ENCODE measurements around the gene HIF1A. TPM values are rescaled to one million over a fixed set of nuclear protein-coding genes. Genes with fewer than 3 reads are reported as not detected.
"Not testable (repeated sequence)": the region's sequence is repeated elsewhere in the genome, so short reads cannot be mapped to it uniquely, and the experiment has no call there.

The HIF1A gene
- total RNA-seq, 1 donor from 2014 or later, result 242 TPM

DNA sequence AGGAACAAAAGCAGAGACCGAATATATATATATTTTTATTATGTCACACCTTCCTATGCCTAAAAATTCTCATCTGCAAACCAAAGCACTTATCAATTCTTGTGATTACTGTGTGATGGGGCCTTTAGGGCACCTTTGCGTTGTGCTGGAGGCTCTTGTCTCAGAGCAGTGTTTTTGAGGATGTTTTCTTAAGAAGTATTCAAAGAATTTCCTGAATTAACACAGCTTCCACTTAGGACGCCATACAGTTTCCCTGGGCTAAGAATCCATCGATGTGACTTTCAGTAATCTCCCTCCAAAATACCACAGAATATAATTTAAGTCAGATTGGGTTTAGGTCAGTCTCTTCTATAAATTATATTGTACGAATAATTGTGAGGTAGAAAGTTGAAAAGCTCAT lies 22.0 kb upstream of the HIF1A start:
- no peak for DNase-seq (ENCODE audit: low spot score)

DNA sequence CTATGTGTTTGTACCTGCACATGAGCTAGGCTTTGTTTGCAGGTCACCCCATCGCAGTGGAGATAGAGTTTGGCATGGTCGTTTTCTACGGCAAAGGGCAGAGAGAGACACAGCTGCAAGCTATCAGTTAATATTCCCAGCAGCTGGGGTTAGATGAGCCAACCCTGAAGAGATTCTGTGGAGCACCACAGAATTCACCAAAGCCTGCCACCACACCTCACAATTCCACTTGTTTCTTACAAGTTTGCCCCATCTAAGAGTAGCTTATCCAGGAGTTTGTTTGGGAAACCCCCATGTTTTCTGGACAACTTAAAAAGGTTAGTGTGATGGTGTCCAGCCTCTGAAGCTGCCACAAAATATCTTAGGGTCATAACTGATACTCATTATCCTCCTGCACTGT lies 20.0 kb upstream of the HIF1A start:
- no peak for DNase-seq (ENCODE audit: low spot score)

DNA sequence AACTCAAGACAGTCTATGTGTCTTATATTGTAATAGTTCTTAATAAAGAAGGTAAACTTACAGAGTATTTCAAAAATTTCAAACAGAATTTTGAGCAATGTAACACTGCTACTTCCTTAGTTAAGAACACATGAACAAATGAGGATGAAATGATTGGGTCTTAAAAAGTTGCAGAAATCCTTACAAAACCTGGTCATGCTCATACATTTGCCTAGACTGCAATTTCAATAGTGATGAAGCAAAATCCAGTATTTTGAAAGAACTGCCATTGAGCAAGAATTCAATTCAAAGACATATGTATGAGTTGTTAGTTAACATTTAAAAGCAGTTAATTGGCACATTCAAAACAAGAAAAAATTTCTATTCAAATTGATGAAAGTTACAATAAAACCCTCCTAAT lies 17.8 kb upstream of the HIF1A start:
- no peak for DNase-seq (ENCODE audit: low spot score)

DNA sequence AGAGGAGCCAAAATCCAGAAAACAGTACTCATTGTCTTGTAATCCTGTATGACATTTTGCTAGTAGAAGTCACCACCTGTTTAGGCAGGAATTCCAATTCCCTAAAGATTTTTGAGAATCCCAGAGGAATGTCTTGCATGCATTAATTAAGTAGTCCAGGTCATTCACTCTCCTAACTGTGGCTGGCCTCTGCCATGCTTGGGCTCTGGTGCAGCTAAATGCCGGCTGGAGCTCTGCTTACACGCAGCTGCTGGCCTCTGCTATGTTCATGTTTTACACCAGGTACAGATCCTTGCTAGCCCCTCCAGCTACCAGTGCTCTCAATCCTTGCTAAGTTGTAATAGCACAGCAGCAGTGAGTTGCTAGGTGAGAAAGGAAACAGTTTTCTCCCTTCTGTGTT lies 16.3 kb upstream of the HIF1A start:
- DNase-seq (ENCODE audit: low spot score), result no peak

DNA sequence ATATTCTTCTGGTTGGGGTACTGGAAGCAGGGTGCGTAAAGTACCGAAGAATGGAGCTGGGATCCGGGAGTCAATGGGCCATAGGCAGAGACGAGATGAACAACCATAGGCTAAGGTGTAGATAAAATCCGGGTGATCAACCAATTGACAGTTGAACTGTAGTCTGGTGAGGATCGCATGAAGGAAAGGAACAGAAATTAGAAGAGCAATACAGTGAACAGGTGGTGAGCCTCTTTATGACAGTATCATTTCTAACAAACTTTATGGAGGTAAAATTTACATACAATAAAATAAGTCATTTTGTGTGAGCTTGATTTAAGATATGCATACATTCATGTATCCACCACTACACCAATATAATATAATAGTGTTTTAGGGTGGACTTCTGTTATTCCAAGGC lies 13.9 kb upstream of the HIF1A start:
- DNase-seq (ENCODE audit: low spot score), result no peak

DNA sequence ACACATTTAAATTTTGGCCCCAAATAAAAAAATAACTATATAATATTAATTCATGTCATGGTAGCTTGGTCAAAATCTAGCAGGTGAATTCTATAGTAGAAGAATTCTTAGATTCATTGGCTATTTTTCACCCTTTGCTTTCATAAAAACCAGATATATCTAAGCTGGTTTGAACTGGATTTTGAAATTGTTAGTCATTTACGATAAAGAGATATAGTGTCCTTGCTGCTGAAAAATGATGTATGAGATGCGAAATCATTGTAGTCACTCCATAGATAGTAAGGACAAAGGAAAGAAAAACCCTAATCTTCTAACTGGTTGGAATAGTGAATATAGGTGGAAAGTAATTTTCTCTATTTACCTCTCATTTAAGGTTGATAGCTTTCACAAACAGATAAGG lies 12.2 kb upstream of the HIF1A start:
- DNase-seq (ENCODE audit: low spot score), result no peak

DNA sequence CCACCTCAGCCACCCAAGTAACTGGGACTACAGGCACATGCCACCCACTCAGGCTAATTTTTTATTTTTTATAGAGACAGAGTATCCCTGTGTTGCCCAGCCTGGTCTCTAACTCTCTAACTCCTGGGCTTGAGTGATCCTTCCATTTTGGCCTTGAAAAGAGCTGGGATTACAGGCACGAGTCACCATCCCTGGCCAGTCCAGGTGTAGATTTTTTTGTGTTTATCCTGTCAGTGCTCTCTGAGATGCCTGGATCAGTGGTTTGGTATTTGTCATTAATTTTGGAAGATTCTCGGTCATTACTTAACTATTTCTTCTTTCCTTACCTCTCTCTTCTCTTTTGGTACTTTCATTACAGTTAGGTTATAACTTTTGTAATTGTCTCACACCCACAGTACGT lies 5.3 kb upstream of the HIF1A start:
- DNase-seq (ENCODE audit: low spot score), result no peak

DNA sequence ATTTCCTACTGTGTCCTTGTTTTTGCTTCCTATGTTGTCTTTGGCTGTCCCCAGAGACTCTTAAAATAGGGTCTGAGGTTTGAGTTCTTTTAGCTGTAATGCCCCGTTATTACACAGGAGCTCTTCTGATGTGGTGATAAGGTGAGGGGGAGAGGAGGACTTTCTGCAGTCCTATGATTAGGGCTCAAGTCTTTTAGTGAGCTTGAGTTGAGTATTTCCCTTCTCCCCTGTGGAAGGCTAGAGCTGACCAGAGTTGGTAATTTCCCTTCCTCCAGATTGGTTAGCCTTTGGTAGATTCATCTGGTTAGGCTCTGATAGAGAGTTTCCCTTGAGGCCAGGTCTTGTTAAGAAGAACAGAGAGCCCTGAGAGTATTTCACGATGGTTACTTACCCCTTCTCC lies 4.3 kb upstream of the HIF1A start:
- no peak for DNase-seq (ENCODE audit: low spot score)

DNA sequence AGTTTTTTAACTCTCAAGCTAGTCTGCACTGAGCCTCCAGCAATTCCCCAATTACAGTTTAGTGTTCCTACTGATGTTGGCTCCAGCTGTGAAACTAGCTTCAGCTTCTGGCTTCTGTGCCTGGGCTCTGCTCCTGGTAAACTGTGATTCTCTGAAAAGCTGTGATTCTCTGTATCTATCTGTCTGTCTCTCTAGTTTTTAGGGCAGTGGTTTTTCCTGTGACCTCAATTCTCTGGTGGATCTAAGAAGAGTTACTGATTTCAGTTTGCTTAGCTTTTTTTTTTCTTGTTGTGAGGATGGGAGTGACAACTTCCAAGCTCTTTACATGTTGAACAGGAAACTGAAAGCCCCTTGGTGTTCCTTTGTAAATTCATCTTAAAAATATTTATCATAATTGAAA lies 3.8 kb upstream of the HIF1A start:
- DNase-seq (ENCODE audit: low spot score), result no peak

DNA sequence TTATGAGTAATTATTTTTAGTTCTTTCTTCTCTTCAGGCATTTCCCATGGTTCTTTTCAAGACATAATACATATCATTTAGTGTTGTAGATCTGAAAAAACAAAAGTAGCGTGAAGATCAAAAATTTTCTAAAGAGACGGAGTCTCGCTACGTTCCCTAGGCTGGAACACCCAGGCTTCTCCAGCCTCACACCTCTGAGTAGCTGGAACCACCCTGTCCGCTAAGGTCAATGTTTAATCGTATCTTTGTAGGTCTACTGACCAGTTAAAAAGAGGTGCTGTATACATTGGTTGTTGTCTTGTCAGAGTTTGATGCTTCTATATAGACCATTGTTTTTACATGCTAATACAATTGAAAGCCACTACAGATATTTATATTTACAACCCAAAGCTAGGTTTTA lies 1.3 kb upstream of the HIF1A start:
- no peak for DNase-seq (ENCODE audit: low spot score)

DNA sequence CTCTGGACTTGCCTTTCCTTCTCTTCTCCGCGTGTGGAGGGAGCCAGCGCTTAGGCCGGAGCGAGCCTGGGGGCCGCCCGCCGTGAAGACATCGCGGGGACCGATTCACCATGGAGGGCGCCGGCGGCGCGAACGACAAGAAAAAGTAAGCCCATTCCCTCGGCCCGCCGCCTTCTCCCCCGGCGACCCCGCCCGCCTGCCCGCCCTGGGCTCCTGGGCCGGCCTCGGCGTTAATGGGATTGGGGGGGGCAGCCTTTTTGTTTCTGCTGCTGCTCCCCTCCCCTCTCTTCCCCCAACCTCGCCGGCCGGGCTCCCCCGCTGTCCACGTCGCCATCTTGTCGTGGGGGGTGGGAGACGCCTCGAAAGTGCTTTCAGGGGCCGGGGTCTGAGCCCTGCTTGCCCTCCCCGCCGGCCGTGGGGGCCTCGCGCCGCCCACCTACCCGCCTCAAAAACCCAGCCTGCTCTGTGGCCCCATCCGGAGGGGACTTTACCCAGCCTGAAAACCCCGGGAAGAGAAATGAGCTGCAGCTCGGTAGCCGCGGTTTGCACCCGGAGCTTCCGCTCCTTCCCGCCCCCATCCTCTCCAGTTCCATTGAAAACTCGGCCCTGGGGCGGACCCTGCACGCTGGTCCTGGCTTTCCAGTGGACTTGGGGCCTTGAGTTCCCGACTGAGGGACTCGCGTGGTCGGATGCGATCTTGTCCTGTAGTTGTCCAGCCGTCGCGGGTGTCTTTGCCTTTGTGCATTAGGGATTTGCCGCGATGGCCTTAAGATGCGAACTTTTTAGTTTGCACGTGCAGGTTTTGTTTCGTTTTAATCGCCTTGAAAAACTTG lies 598 bp downstream of the HIF1A start:
- DNase-seq (ENCODE audit: low spot score), result peak; percentile 70

DNA sequence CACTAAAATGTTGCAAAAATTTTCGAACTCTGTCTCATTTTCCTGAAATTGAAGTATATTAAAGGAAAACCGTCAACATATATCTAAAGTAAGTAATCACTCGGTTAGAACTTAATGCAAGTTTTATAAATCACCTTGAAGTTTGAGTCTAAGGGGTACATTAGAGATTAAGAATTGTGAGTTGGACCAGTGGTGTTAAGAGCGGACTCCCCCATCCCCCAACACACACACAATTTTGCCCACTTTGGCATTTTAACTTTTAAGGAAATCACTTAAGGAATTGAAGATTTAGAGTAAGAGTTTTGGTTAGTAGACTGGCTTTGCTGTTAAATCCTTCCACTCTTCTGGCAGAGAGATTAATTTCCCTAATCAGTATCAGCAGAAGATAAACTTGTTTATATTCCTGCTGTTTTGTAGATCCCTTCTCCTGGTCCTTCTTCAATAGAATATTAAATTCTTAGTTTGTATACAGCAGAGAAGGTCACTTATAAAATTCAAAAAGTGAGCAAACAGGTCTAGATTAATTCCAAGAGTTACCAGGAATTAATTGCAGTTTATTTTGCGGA lies 1.5 kb downstream of the HIF1A start:
- DNase-seq (ENCODE audit: low spot score), result no peak

DNA sequence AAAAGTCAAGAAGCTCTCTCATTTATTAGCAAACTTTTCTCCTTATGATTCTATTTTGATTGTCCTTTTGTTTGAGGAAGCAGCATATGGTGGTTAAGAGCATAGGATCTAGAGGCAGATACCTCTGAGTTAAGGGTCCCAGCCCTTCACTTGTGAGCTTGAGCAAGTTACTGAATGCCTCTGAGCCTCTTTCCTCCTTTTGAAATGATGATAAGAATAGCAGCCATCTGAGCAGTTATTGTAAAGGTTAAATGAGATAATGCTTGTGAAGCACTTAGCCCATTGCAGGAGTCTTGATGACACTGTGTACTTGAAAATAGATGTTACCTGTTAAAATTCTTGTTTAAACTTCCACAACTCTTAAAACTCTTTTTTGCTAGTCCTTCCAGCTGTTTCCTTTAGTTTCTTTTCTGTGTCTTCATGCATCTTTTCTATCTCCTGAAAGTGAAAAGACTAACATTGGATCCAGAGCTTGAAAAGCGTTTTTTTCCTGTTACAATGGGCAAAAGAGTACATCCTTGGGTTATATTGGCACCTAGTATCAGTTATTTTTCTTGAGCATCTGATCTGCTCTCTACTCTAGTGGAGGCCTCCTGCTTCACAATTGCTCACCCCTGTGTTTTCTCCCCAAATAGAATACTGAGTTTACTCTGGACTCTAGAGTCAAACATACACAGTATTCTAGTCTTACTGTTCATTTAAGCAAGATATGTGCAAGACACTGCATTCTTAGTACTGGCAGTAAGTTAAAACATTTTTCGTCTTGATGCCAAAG lies 3.1 kb downstream of the HIF1A start:
- no peak for DNase-seq (ENCODE audit: low spot score)

DNA sequence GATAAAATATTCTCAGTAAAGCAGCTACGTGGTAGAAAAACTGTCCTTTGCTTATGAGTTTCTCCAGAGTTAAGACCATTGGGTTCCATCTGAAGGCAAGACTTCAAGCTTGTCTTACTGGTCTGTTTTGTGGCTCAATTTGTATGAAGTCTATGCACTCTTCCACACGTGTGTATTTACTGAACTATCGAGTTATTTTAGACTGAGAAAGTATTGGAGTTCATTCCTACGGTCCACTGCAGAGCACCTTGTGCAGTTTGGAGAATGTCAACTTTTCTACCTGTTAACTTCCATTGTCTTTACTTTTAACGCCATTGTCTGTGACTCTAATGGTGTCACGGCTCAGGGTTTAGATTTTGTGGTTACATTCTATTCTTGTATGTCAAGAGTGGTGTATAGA lies 3.7 kb downstream of the HIF1A start:
- no peak for DNase-seq (ENCODE audit: low spot score)

DNA sequence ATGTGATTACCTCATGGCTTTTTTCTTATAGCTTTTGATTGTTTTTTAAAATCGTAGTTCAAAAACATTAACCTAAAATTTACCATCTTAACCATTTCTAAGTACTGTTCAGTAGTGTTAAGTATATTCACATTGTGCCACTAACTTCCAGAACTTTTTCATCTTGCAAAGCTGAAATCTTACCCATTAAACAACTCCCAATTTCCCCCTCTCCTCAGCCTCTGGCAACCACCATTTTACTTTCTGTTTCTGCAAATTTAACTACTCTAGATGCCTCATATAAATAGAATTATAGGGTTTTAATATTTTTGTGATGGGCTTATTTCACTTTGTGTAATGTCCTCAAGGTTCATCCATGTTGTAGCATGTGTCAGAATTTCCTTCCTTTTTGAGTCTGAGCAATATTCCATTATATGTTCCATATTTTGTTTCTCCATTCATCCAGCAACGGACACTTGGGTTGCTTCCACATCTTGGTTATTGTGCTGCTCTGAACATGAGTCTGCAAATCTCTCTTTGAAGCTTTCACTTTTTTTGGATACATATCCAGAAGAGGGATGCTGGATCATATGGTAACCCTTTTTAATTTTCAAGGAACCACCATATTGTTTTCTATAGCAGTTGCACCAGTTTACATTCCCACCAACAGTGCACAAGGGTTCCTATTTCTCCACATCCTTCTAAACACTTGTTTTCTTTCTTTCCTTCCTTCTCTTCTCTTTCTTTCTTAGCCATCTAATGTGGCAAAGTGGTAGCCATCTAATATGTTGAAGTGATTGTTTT lies 5.0 kb downstream of the HIF1A start:
- no peak for DNase-seq (ENCODE audit: low spot score)

DNA sequence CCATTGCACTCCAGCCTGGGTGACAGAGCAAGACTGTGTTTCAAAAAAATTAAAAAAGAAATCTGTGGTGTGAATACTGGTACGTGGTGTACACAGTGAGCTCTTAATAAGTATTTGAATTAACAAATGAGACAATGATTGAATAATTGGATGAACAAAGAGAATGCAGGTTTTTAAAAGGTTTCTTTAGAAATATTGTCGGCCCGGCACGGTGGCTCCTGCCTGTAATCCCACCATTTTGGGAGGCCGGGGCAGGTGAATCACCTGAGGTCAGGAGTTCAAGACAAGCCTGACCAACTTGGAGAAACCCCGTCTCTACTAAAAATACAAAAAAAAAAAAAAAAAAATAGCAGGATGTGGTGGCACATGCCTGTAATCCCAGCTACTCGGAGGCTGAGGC lies 6.6 kb downstream of the HIF1A start:
- DNase-seq (ENCODE audit: low spot score), result no peak

DNA sequence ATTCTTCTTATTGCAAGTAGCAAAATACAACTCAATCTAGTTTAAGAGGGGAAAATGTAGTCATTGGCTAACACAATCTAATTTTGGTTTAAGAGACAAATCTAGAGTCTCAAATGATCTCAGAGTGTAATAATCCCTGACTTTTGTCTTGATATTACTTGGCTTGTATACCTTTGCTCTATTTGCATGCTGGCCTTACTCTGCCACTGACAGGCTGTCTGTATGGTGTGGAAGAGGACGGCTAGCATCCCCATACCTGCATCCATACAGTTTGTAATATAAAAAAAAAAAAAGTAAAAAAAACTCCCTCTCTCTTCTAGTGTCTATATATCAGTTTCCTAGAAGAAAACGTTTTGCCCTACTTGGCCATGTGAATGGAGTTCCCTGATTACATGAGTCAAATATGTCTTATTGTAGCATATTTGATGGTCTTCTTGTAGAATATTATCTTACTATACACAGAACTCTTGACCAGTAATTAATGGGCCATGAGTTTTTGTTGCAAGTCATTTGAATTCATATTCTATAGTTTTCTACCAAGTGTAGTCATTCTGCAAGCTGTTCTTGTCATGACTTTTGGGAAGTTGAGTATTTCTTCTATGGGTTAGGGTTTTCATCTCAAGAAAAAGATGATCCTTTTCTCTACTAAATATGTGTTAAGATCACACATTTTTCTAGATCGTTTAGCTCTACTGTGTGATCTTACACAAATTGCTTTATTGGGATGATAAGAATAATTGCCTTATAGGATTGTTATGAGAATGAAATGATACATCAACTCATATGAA lies 8.2 kb downstream of the HIF1A start:
- DNase-seq (ENCODE audit: low spot score), result no peak

DNA sequence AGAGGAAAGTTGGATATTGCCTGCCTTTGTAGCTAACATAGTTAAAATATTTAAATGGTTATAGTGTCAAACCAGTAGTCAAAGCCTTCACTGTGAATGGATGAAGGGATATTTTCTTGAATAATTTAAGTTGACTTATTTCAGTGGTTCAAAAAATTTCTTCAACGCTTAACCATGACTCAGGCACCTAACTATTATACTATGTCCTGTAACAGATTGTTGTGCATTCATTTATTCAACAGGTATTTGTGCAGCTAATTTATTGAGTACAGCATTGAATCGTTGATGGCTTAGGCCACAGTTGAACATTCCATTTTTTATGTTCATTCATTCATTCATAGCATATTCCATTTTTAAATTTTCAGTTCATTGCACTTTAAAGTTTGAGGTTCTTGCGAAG lies 9.2 kb downstream of the HIF1A start:
- DNase-seq (ENCODE audit: low spot score), result no peak

DNA sequence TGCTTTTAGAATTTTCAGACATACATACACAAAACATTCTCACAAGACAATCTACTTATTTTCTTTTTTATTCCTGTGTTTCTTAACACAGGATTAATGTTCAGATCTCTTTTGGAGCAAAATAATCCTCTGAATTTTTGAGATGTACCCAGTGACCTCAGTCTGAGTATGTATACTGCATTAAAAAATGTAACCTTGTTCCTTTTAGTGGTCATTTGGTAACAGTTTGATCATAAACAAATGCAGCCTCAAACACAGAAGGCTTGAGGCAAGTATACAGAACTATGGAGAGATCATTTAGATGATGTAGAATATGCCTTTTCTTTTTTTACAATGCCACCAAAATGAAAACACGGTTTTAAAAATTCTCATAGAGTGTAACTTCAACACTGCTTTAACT lies 9.7 kb downstream of the HIF1A start:
- no peak for DNase-seq (ENCODE audit: low spot score)

DNA sequence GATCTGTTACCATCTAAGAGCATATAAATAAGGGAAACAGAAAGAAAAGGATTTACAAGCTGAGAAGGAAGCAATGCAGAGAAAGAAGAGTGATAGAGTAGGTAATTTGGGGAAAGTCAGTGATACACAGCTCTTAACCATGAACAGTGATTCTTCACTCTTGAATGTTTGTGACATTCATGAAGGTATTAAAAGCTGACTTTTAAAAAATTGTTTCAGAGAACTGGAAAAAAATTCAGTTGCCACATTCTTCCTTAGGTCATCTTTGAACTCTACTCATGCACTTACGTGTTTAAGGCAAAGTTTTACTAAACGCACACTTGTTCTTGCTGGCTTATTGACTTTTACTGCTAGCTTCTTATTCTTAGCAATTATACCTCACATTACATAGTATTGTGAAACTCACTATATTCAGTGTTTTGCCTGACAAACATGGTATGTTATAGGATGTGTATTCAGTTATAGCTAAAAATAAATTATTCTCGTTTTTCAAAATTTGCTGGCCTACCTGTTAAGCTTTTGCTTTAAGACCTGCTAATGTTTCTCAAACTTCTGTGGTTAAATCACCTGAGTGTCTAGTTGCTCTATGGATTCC lies 10.9 kb downstream of the HIF1A start:
- no peak for DNase-seq (ENCODE audit: low spot score)

DNA sequence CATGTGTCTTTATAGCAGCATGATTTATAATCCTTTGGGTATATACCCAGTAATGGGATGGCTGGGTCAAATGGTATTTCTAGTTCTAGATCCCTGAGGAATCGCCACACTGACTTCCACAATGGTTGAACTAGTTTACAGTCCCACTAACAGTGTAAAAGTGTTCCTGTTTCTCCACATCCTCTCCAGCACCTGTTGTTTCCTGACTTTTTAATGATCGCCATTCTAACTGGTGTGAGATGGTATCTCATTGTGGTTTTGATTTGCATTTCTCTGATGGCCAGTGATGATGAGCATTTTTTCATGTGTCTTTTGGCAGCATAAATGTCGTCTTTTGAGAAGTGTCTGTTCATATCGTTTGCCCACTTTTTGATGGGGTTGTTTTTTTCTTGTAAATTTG lies 12.5 kb downstream of the HIF1A start:
- not testable (repeated sequence) for DNase-seq (ENCODE audit: low spot score)

Data from ureter (tissue), 1 donor.